ENCODE data around the gene KCTD12. TPM values are rescaled to one million over a fixed set of nuclear protein-coding genes. Genes with fewer than 3 reads are reported as not detected.

Gene KCTD12
- total and polyA plus RNA-seq, 2 of the 13 experiments (the other 11 are each of a cell fraction or from before 2014, with no cell fraction given) = not detected

DNA sequence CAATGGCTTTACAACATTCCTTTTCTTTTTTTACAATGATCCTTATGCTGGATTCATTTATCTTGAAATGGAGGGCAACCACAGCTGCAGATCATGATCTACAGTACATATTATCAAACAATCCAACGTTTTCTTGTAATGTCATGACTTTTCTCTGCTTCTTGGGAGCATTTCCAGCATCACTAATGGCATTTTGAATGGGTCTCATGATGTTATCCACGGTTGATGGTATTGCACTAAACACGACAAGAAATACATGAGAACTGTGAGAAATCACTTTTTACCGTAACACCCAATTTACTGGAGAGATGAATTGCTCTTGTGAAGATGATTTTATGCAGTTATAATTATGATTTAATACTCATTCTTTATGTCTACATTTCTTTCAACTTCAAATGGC, 45.9 kb upstream of the KCTD12 start:
- Histone ChIP-seq H3K4me2 (ENCODE audit: low read depth, low read length) (no peak overlapping the region), H3K79me2 (ENCODE audit: insufficient read depth, low read length) (no peaks in the 10 kb centered on the region), H3K9me3 (ENCODE audit: low read length) (no peaks in the 10 kb centered on the region), H2AFZ (ENCODE audit: low read length) (no peak overlapping the region), H3K9ac (ENCODE audit: insufficient read depth, low read depth, low read length) (no peak overlapping the region), H3K4me1 (ENCODE audit: insufficient read depth, low read length) (no peaks in the 10 kb centered on the region), H4K20me1 (ENCODE audit: insufficient read depth, low read length) (no peaks in the 10 kb centered on the region), H3K36me3 (replicated peaks in 1 of 2; ENCODE audit: control insufficient read depth in 1 of 2, insufficient read depth in 2 of 2, low read length in 2 of 2) (no peaks in the 10 kb centered on the region), H3K4me3 (replicated peaks in 1 of 3; ENCODE audit: insufficient read depth in 1 of 3, low read depth in 2 of 3, low read length in 3 of 3) (no peak overlapping the region), H3K27me3 (ENCODE audit: control insufficient read depth in 1 of 2, insufficient read depth in 2 of 2, low read length in 2 of 2) (no peaks in the 10 kb centered on the region; a peak in 1 of 5 replicates), H3K27ac (ENCODE audit: extremely low read length, insufficient read depth, low read length) (no peak overlapping the region)
- FAIRE-seq (no peak), ATAC-seq (no peak), DNase-seq (ENCODE audit: low spot score) (no peak)
- 3% methylated on average over 4 of the region's 4 CpGs for WGBS (ENCODE audit: low lambda C conversion rate)
- POLR2A ChIA-PET = no interaction called here
- CTCF ChIA-PET (ENCODE audit: low intra/inter-chr PET ratio, low total read pairs) = no interaction called here
- in situ Hi-C loops (cut with HindIII; ENCODE audit: extremely low pct_ligation_motif_present, low pct_unique_long_range_greater_than_20kb) (no loop called here), intact Hi-C loops (cut with micrococcal nuclease; ENCODE audit: unreplicated experiment) (no loop called here)
- no TSS peak for BruUV-seq (replicated peaks)
- TF ChIP-seq SSRP1 (CRISPR knock-in tag; IDR thresholded peaks at IDR 0.05) (no peak), TOE1 (CRISPR knock-in tag; IDR thresholded peaks at IDR 0.05) (no peak), THAP11 (CRISPR knock-in tag; IDR thresholded peaks at IDR 0.05) (no peak), GZF1 (CRISPR knock-in tag; IDR thresholded peaks at IDR 0.05) (no peak), NR2F2 (IDR thresholded peaks at IDR 0.05; ENCODE audit: borderline replicate concordance, low read depth) (no peak), ZNF224 (CRISPR knock-in tag; IDR thresholded peaks at IDR 0.05) (no peak), ZNF33B (CRISPR knock-in tag; IDR thresholded peaks at IDR 0.05) (no peak), AGO1 (IDR thresholded peaks at IDR 0.05; ENCODE audit: low read depth, low read length, poor library complexity, severe bottlenecking) (no peak), NFKB2 (CRISPR knock-in tag; IDR thresholded peaks at IDR 0.05; ENCODE audit: borderline replicate concordance) (no peak), TBX3 (IDR thresholded peaks at IDR 0.05; ENCODE audit: borderline replicate concordance) (no peak), GATAD1 (CRISPR knock-in tag; IDR thresholded peaks at IDR 0.05) (no peak), ISL2 (CRISPR knock-in tag; IDR thresholded peaks at IDR 0.05) (no peak)
- TF ChIP-seq, protein P1, sequence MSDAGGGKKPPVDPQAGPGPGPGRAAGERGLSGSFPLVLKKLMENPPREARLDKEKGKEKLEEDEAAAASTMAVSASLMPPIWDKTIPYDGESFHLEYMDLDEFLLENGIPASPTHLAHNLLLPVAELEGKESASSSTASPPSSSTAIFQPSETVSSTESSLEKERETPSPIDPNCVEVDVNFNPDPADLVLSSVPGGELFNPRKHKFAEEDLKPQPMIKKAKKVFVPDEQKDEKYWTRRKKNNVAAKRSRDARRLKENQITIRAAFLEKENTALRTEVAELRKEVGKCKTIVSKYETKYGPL (CRISPR knock-in tag; IDR thresholded peaks at IDR 0.05) = no peak
- TF ChIP-seq, protein P2, sequence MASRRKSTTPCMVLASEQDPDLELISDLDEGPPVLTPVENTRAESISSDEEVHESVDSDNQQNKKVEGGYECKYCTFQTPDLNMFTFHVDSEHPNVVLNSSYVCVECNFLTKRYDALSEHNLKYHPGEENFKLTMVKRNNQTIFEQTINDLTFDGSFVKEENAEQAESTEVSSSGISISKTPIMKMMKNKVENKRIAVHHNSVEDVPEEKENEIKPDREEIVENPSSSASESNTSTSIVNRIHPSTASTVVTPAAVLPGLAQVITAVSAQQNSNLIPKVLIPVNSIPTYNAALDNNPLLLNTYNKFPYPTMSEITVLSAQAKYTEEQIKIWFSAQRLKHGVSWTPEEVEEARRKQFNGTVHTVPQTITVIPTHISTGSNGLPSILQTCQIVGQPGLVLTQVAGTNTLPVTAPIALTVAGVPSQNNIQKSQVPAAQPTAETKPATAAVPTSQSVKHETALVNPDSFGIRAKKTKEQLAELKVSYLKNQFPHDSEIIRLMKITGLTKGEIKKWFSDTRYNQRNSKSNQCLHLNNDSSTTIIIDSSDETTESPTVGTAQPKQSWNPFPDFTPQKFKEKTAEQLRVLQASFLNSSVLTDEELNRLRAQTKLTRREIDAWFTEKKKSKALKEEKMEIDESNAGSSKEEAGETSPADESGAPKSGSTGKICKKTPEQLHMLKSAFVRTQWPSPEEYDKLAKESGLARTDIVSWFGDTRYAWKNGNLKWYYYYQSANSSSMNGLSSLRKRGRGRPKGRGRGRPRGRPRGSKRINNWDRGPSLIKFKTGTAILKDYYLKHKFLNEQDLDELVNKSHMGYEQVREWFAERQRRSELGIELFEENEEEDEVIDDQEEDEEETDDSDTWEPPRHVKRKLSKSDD (CRISPR knock-in tag; IDR thresholded peaks at IDR 0.05; ENCODE audit: low read depth) = no peak
- TF ChIP-seq, protein P3, sequence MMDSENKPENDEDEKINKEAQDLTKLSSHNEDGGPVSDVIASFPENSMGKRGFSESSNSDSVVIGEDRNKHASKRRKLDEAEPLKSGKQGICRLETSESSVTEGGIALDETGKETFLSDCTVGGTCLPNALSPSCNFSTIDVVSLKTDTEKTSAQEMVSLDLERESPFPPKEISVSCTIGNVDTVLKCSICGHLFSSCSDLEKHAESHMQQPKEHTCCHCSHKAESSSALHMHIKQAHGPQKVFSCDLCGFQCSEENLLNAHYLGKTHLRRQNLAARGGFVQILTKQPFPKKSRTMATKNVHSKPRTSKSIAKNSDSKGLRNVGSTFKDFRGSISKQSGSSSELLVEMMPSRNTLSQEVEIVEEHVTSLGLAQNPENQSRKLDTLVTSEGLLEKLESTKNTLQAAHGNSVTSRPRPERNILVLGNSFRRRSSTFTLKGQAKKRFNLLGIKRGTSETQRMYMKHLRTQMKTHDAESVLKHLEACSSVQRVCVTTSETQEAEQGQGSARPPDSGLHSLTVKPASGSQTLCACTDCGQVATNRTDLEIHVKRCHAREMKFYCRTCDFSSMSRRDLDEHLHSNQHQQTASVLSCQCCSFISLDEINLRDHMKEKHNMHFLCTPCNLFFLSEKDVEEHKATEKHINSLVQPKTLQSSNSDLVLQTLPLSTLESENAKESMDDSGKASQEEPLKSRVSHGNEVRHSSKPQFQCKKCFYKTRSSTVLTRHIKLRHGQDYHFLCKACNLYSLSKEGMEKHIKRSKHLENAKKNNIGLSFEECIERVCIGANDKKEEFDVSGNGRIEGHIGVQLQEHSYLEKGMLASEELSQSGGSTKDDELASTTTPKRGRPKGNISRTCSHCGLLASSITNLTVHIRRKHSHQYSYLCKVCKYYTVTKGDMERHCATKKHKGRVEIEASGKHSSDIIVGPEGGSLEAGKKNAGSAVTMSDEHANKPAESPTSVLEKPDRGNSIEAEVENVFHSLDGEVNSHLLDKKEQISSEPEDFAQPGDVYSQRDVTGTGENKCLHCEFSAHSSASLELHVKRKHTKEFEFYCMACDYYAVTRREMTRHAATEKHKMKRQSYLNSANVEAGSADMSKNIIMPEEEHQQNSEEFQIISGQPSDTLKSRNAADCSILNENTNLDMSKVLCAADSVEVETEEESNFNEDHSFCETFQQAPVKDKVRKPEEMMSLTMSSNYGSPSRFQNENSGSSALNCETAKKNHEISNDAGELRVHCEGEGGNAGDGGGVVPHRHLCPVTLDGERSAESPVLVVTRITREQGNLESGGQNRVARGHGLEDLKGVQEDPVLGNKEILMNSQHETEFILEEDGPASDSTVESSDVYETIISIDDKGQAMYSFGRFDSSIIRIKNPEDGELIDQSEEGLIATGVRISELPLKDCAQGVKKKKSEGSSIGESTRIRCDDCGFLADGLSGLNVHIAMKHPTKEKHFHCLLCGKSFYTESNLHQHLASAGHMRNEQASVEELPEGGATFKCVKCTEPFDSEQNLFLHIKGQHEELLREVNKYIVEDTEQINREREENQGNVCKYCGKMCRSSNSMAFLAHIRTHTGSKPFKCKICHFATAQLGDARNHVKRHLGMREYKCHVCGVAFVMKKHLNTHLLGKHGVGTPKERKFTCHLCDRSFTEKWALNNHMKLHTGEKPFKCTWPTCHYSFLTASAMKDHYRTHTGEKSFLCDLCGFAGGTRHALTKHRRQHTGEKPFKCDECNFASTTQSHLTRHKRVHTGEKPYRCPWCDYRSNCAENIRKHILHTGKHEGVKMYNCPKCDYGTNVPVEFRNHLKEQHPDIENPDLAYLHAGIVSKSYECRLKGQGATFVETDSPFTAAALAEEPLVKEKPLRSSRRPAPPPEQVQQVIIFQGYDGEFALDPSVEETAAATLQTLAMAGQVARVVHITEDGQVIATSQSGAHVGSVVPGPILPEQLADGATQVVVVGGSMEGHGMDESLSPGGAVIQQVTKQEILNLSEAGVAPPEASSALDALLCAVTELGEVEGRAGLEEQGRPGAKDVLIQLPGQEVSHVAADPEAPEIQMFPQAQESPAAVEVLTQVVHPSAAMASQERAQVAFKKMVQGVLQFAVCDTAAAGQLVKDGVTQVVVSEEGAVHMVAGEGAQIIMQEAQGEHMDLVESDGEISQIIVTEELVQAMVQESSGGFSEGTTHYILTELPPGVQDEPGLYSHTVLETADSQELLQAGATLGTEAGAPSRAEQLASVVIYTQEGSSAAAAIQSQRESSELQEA (CRISPR knock-in tag; IDR thresholded peaks at IDR 0.05; ENCODE audit: not compliant biosample characterization) = no peak
